Pancreas (tissue), 10 donors: ENCODE measurements around the gene ATN1. TPM values are rescaled to one million over a fixed set of nuclear protein-coding genes. Genes with fewer than 3 reads are reported as not detected.

Experiments used
- ATAC-seq, 4 donors: fragments of 200-7000 bp; cut with Tn5 transposase; one replicate each; pipeline versions ENCODE4 v1.8.0 to v1.9.1; 2020; ENCODE audit warnings: mild to moderate bottlenecking in 4 of 4, moderate library complexity in 4 of 4
- DNase-seq, 6 donors: peaks; one replicate each; pipeline ENCODE4 v3.0.0-alpha.2; 2020
- FAIRE-seq: peaks from 2 replicates; lab custom pipeline; 2012; peaks lifted over from hg19 to GRCh38; lab: Jason Lieb, UNC
- H3K27ac ChIP-seq, 4 donors: fragments of 200-600 bp; sonication (generic); 1 replicate in 3 of 4; 2 replicates in 1 of 4; pipeline versions ENCODE4 v1.5.0 to v1.8.0; 2020
- H3K27me3 ChIP-seq, 4 donors: fragments of 200-600 bp; one replicate each; pipeline ENCODE4 v1.8.0; 2021
- H3K36me3 ChIP-seq, 3 donors: fragments of 200-600 bp; sonication (generic) in 1 of 3; one replicate each; pipeline versions ENCODE4 v1.5.0 to v1.8.0; 2020 to 2021
- H3K4me1 ChIP-seq, 3 donors: fragments of 200-600 bp; one replicate each; pipeline ENCODE4 v1.8.0; 2021
- H3K4me3 ChIP-seq, 4 donors: fragments of 200-600 bp; sonication (generic) in 2 of 4; one replicate each; pipeline versions ENCODE4 v1.5.0 to v1.8.0; 2020 to 2021
- H3K9me3 ChIP-seq, 4 donors: fragments of 200-600 bp; one replicate each; pipeline ENCODE4 v1.8.0; 2021
- WGBS, 2 donors: extraction: QIAGEN DNeasy Blood & Tissue Kit; methylation state at CpG; one replicate each; pipeline ENCODE4 v1.1.7; 2013; 5-methylcytosine and 5-hydroxymethylcytosine counted together
- intact Hi-C, 3 donors: fragments of 100-400 bp; cut with DNase I; formaldehyde crosslinking; loops; one replicate each; pipeline versions ENCODE4 v1.11.1 to v1.14.2; 2022
- polyA plus RNA-seq, 2 donors: library from polyadenylated mRNA; stranded (reverse); fragments of 200-250 nt; gene quantifications; one replicate each; pipeline ENCODE4 v1.2.3, GENCODE V29; 2013
- total RNA-seq, 6 donors: library from RNA; stranded (reverse); fragmentation: NEBNext Ultra II Directional in 4 of 6; extraction: Animal tissue kit (Norgen Biotek cat#: 25700) in 4 of 6; gene quantifications; one replicate each; pipeline versions ENCODE4 v1.2.1 to v1.2.4, GENCODE V29; 2021 to 2023
- TF ChIP-seq, protein P1 (sequence below), 4 donors: fragments of 200-600 bp; sonication (generic) in 3 of 4; IDR thresholded peaks; one replicate each; pipeline versions ENCODE4 v1.5.0 to v1.8.0; 2021; ENCODE audit warnings: antibody characterized with exemption in 4 of 4
- donor health status: healthy with polysubstance abuse.
- donor health status: DM: no; HTN: no; CAD: no; lungs with moderate emphysema.
- donor health status: DM: no; HTN: no; CAD: no.
- donor health status: control.
- donor health status: control.
- donor health status: Bipolar disorder and iron deficiency.
- donor health status: DM: yes; HTN: yes; CAD: no.
- donor health status: DM: no; HTN: no; CAD: no.
- donor health status: DM: no; HTN: no; CAD: no.
- donor health status: DM: yes; HTN: yes; CAD: no.

ATN1 gene
- total and polyA plus RNA-seq, 8 donors, result 30.9 to 113 (median 39.2) TPM

DNA sequence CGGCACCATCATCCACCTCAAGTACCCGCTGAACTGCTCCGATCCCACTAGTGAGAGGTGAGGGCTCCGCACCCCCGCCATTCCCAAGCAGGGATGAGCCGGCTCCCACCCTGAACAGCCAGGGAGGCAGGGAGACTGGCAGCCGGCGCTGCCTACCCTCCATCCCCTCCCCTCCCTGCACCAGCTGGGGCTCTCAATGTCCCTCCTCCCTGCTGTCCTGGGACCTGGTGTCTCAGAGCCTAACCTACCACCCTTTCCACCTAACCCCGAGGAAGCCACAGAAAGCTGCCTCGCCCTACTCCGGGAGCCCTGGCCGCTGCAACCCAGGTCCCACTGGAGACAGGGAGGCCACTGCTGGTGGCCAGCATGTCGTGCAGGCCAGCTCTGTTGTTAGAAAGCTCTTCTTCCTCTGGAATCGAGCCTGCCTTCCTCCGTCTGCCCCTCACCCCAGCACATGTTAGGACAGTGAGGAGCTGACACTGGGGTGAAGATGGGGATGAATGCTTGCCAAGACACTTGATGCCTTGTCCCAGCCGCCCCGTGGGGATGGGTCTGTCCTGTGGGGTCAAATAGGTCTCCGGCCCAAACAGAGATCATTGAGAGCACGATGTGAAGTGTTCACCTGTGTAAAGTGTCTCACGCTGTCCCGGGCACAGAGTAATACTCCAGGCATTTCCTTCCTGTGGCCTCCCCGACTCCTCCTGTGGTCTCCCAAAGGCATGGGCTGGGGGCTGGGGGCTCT, 24.5 kb downstream of the ATN1 start:
- no peak for ATAC-seq
- H3K4me1 ChIP-seq, result peaks cover 0 to 3% (median 0%) of the 10 kb centered on the region in 3 donors
- H3K27me3 ChIP-seq, result no peaks in the 10 kb centered on the region
- H3K9me3 ChIP-seq, result no peaks in the 10 kb centered on the region
- peak overlapping the region in 2 of 4 donors; percentile 17 to 53 for H3K27ac ChIP-seq
- H3K4me3 ChIP-seq, result peak overlapping the region in 1 of 4 donors; percentile 38
- intact Hi-C loops, result no loop called here
- TF ChIP-seq, protein P1, sequence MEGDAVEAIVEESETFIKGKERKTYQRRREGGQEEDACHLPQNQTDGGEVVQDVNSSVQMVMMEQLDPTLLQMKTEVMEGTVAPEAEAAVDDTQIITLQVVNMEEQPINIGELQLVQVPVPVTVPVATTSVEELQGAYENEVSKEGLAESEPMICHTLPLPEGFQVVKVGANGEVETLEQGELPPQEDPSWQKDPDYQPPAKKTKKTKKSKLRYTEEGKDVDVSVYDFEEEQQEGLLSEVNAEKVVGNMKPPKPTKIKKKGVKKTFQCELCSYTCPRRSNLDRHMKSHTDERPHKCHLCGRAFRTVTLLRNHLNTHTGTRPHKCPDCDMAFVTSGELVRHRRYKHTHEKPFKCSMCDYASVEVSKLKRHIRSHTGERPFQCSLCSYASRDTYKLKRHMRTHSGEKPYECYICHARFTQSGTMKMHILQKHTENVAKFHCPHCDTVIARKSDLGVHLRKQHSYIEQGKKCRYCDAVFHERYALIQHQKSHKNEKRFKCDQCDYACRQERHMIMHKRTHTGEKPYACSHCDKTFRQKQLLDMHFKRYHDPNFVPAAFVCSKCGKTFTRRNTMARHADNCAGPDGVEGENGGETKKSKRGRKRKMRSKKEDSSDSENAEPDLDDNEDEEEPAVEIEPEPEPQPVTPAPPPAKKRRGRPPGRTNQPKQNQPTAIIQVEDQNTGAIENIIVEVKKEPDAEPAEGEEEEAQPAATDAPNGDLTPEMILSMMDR (IDR thresholded peaks at IDR 0.05), result no peak
- H3K36me3 ChIP-seq, result no peaks in the 10 kb centered on the region
- no peak for FAIRE-seq
- WGBS, 2 donors, result 82 to 84% methylated on average over 21 to 22 of the region's 22 CpGs
- DNase-seq, result peak in 4 of 6 donors; percentile 18 to 67 (median 31)

DNA sequence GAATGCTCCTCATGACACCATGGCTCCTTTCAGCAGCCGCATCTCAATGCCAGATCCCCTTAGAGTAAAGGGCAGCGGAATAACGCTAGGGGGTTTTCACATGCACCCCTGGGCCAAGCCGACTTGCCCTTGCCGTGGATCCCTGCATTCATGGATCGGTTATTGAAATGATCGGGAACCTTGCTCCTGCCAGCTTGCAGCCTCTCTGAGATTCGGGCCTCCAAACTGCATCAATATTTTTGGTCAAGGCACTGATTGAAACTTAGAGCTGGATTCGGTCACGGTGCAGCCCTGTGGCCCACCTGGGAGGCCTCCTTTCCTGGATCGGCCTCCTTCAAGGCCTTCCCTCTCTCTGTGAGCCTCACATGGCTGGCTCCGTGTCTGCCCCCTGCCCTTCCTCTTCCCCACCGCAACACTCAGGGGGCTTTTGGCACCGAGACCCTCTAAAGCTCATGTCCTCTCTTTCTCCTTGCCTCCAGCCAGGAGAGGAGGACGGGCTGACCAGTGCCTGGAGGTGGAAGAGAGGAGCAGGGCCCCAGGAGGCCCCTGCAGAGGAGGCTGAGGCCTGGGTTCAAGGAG, 25.2 kb downstream of the ATN1 start:
- no peaks in the 10 kb centered on the region for H3K36me3 ChIP-seq
- intact Hi-C loops, result no loop called here
- 88 to 90% methylated on average over 15 of the region's 15 CpGs for WGBS, 2 donors
- no peak for FAIRE-seq
- peak in 3 of 6 donors; percentile 10 to 39 (median 30) for DNase-seq
- no peaks in the 10 kb centered on the region for H3K27me3 ChIP-seq
- H3K4me3 ChIP-seq, result peak overlapping the region in 1 of 4 donors; percentile 38
- no peaks in the 10 kb centered on the region for H3K9me3 ChIP-seq
- no peak for ATAC-seq
- peaks cover 0 to 3% (median 0%) of the 10 kb centered on the region in 3 donors for H3K4me1 ChIP-seq
- TF ChIP-seq, protein P1 (IDR thresholded peaks at IDR 0.05), result no peak
- peak overlapping the region in 2 of 4 donors; percentile 5 to 52 for H3K27ac ChIP-seq

DNA sequence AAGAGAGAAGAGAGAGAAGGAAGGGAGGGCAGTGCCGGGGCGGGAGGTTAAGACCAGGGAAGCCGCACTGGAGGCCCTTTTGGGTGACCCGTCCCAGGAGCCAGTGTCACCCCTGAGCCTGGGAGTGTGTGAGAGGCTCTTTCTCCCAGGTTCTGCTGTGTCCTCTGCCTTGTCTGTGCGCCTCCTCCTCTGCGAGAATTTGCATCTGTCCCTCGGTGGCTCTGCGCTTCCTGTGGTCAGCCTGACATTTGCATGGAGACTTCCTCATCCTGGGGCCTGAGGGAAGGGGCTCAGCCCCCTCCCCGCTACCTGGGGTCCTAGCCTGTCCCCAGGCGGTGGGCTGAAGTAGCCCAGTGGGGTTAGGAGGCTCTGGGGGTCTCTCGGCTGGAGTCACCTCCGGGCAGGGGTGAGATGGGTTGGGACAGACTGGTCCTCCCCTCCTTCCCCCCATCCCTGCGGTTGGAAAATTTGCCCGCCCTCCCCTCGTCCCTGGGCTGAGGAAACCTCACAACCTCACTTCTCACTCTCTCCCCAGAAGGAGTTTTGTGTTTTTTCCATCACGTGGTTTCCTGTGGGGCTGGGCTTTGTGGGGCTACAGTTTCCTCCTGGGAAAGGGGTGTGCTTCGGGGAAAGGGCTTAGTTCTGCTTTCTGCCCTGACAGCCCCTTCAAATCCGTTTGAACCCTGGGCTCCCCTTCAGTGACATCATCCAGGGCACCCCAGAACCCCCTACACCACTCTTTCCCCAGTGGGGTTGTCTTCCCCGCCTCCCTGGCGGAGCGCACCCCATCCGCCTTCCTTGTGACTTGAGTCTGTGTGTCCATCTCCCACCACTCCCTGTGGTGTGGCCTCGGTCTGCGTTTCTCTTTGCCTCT, 25.9 kb downstream of the ATN1 start:
- H3K4me3 ChIP-seq, result peak overlapping the region in 1 of 4 donors; percentile 38
- peak in 3 of 4 donors; percentile 33 to 65 (median 48) for ATAC-seq
- intact Hi-C loops, result no loop called here
- H3K4me1 ChIP-seq, result peaks cover 0 to 3% (median 0%) of the 10 kb centered on the region in 3 donors
- H3K27ac ChIP-seq, result peak overlapping the region in 2 of 4 donors; percentile 47 to 52
- DNase-seq, result peak in 4 of 6 donors; percentile 23 to 63 (median 46)
- H3K36me3 ChIP-seq, result no peaks in the 10 kb centered on the region
- TF ChIP-seq, protein P1 (IDR thresholded peaks at IDR 0.05), result no peak
- FAIRE-seq, result no peak
- WGBS, 2 donors, result 79 to 81% methylated on average over 24 of the region's 24 CpGs
- H3K27me3 ChIP-seq, result no peaks in the 10 kb centered on the region
- no peaks in the 10 kb centered on the region for H3K9me3 ChIP-seq

- Histone ChIP-seq H3K36me3 (no peaks in the 10 kb centered on the region), H3K4me3 (no peak overlapping the region), H3K27me3 (no peaks in the 10 kb centered on the region), H3K27ac (peak overlapping the region in 2 of 4 donors; percentile 8 to 47), H3K4me1 (peaks cover 0 to under 1% (median 0%) of the 10 kb centered on the region in 3 donors), H3K9me3 (no peaks in the 10 kb centered on the region)
- WGBS, 2 donors, result 80% methylated on average over 21 of the region's 21 CpGs
- FAIRE-seq (no peak), DNase-seq (peak in 2 of 6 donors; percentile 12 to 39), ATAC-seq (no peak)
- intact Hi-C loops, result no loop called here
- TF ChIP-seq, protein P1 (IDR thresholded peaks at IDR 0.05), result no peak
Observed at GRCh38 chr12:6954316-6955107, 26.8 kb downstream of the ATN1 start.
